Measurements from ENCODE around the gene GALNT13. TPM values are rescaled to one million over a fixed set of nuclear protein-coding genes. Genes with fewer than 3 reads are reported as not detected.

The GALNT13 gene
- total and polyA plus RNA-seq, 2 donors from 2014 or later = 0.57 TPM; not detected in 1

- intact Hi-C loops (cut with DNase I) = no loop called here
- DNase-seq = no peak
- Histone ChIP-seq H3K4me1 (ENCODE audit: control insufficient read depth in 2 of 3, insufficient read depth in 2 of 3, low read depth in 1 of 3, low read length in 3 of 3) (no peaks in the 10 kb centered on the region), H3K27me3 (ENCODE audit: control insufficient read depth, insufficient read depth, low read length) (no peaks in the 10 kb centered on the region), H3K9ac (ENCODE audit: low read length in 3 of 3) (no peak overlapping the region), H3K27ac (ENCODE audit: low read depth in 2 of 2, low read length in 2 of 2) (no peak overlapping the region), H3K4me3 (ENCODE audit: low read length in 3 of 3) (no peak overlapping the region), H3K9me3 (ENCODE audit: control insufficient read depth in 2 of 3, insufficient read depth in 1 of 3, low read length in 3 of 3) (no peaks in the 10 kb centered on the region), H3K36me3 (ENCODE audit: control insufficient read depth in 2 of 3, insufficient read depth in 3 of 3, low read length in 3 of 3) (no peaks in the 10 kb centered on the region)
- no peak for FAIRE-seq
- TF ChIP-seq CTCF (IDR thresholded peaks at IDR 0.05; ENCODE audit: borderline replicate concordance, extremely low read depth, insufficient read depth) = no peak
These were observed 520.5 kb downstream of the GALNT13 start for GRCh38 chr2:154392256-154392655.

- DNase-seq (no peak), FAIRE-seq (no peak)
- Histone ChIP-seq H3K27me3 (ENCODE audit: control insufficient read depth, insufficient read depth, low read length) (no peaks in the 10 kb centered on the region), H3K27ac (ENCODE audit: low read depth in 2 of 2, low read length in 2 of 2) (no peak overlapping the region), H3K36me3 (ENCODE audit: control insufficient read depth in 2 of 3, insufficient read depth in 3 of 3, low read length in 3 of 3) (no peaks in the 10 kb centered on the region), H3K4me1 (ENCODE audit: control insufficient read depth in 2 of 3, insufficient read depth in 2 of 3, low read depth in 1 of 3, low read length in 3 of 3) (no peaks in the 10 kb centered on the region), H3K9ac (ENCODE audit: low read length in 3 of 3) (no peak overlapping the region), H3K9me3 (ENCODE audit: control insufficient read depth in 2 of 3, insufficient read depth in 1 of 3, low read length in 3 of 3) (no peaks in the 10 kb centered on the region), H3K4me3 (ENCODE audit: low read length in 3 of 3) (no peak overlapping the region)
- no peak for TF ChIP-seq CTCF (IDR thresholded peaks at IDR 0.05; ENCODE audit: borderline replicate concordance, extremely low read depth, insufficient read depth)
- intact Hi-C loops (cut with DNase I) = no loop called here
These were observed 522.9 kb downstream of the GALNT13 start for GRCh38 chr2:154394600-154394999.

DNA sequence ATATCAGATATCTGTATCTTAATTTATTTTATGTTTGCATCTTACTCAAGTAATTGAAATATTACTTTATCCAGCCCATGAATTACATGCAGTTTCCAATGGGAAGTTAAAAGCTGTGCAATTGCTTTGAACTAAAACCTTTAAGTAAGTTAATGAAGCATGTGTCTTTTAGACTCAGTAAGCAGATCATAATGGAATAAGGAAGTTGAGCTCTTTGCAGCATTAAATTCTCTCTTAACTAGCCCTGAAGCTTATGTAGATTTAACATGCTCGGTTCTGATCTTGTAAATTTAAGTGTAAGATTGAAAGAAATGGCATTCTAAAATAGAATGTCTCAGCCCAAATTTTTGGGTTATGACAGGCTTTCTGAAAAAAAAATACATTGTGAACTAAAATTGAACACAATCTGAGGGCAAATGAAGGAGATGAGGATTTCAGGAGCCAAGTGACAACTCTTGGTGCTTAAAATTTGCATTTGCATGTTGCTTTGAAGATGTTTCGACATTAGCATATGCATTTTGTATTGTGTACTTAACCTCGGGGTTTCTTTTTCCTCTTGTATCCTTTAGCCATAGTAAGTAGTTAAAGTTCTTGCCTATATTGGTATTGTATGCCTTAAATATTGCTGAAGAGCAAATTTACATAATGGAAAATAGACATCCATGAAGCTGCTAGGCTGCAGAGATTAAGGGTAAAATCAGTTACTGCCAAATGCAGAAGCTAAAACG lies 529.0 kb downstream of the GALNT13 start:
- Histone ChIP-seq H3K27ac (ENCODE audit: low read depth in 2 of 2, low read length in 2 of 2) (no peak overlapping the region), H3K36me3 (ENCODE audit: control insufficient read depth in 2 of 3, insufficient read depth in 3 of 3, low read length in 3 of 3) (no peaks in the 10 kb centered on the region), H3K4me3 (ENCODE audit: low read length in 3 of 3) (no peak overlapping the region), H3K27me3 (ENCODE audit: control insufficient read depth, insufficient read depth, low read length) (no peaks in the 10 kb centered on the region), H3K9me3 (ENCODE audit: control insufficient read depth in 2 of 3, insufficient read depth in 1 of 3, low read length in 3 of 3) (no peaks in the 10 kb centered on the region), H3K9ac (ENCODE audit: low read length in 3 of 3) (no peak overlapping the region), H3K4me1 (ENCODE audit: control insufficient read depth in 2 of 3, insufficient read depth in 2 of 3, low read depth in 1 of 3, low read length in 3 of 3) (no peaks in the 10 kb centered on the region)
- TF ChIP-seq CTCF (IDR thresholded peaks at IDR 0.05; ENCODE audit: borderline replicate concordance, extremely low read depth, insufficient read depth) = no peak
- intact Hi-C loops (cut with DNase I) = no loop called here
- FAIRE-seq (no peak), DNase-seq (peak in 1 of 5 donors; percentile 13)
